Activated CD4-positive, alpha-beta T cell treated with anti-CD3 and anti-CD28 coated beads, Interleukin-2, amount 10 ng/mL, durations not matched to agents 7 days and 5 days (primary cell): ENCODE measurements around the gene KCNK6. TPM values are rescaled to one million over a fixed set of nuclear protein-coding genes. Genes with fewer than 3 reads are reported as not detected.

ENCODE experiments used
- CTCF ChIA-PET: fragments of 350-600 bp; sonication (Branson Sonifier 250); formaldehyde crosslinking; loops from one replicate; lab custom pipeline; 2021; ENCODE audit warnings: antibody characterized with exemption; lab: Charles Lee
- POLR2A ChIA-PET: fragments of 350-600 bp; sonication (Branson Sonifier 250); formaldehyde crosslinking; loops from one replicate; lab custom pipeline; 2021; ENCODE audit warnings: antibody characterized with exemption; lab: Charles Lee
- DNase-seq: peaks from one replicate; pipeline ENCODE4 v3.0.0-alpha.2; 2020
- H3K27ac Mint-ChIP-seq: one replicate; pipeline ENCODE4 v1.8.0; 2021; ENCODE audit warnings: mild to moderate bottlenecking, moderate library complexity, mixed read lengths
- H3K27me3 Mint-ChIP-seq: one replicate; pipeline ENCODE4 v1.8.0; 2021; ENCODE audit warnings: mixed read lengths
- H3K36me3 Mint-ChIP-seq: one replicate; pipeline ENCODE4 v1.8.0; 2021; ENCODE audit warnings: low read depth, mixed read lengths
- H3K4me1 Mint-ChIP-seq: one replicate; pipeline ENCODE4 v1.8.0; 2021; ENCODE audit warnings: mixed read lengths
- H3K4me3 Mint-ChIP-seq: one replicate; pipeline ENCODE4 v1.8.0; 2021; ENCODE audit warnings: mild to moderate bottlenecking, moderate library complexity, mixed read lengths
- H3K9me3 Mint-ChIP-seq: one replicate; pipeline ENCODE4 v1.8.0; 2021; ENCODE audit warnings: mixed read lengths
- total RNA-seq, 2 experiments: library from RNA; stranded (reverse); gene quantifications; one replicate each; pipeline ENCODE4 v1.2.3, GENCODE V29; 2021

KCNK6 gene
- total RNA-seq, 2 experiments from 2014 or later: 12.6 to 14.0 TPM

GRCh38 chr19:38284422-38284821 lies 35.2 kb upstream of the KCNK6 start:
- no peak overlapping the region for H3K4me3 Mint-ChIP-seq
- no peaks in the 10 kb centered on the region for H3K27me3 Mint-ChIP-seq
- no peaks in the 10 kb centered on the region for H3K9me3 Mint-ChIP-seq
- DNase-seq: no peak
- ChIA-PET CTCF (interaction anchor here (1.1 kb wide), 1 partner anchor 18 kb away, joined by 3 read pairs; no protein-coding TSS in a partner anchor), POLR2A (no interaction called here)
- H3K4me1 Mint-ChIP-seq: peaks cover 15% of the 10 kb centered on the region
- H3K36me3 Mint-ChIP-seq: no peaks in the 10 kb centered on the region
- no peak overlapping the region for H3K27ac Mint-ChIP-seq

- Mint-ChIP-seq H3K4me1 (peaks cover 15% of the 10 kb centered on the region), H3K36me3 (no peaks in the 10 kb centered on the region), H3K9me3 (no peaks in the 10 kb centered on the region), H3K4me3 (no peak overlapping the region), H3K27me3 (no peaks in the 10 kb centered on the region), H3K27ac (no peak overlapping the region)
- ChIA-PET CTCF (interaction anchor here (1.0 kb wide), 1 partner anchor 18 kb away, joined by 3 read pairs; no protein-coding TSS in a partner anchor), POLR2A (no interaction called here)
- no peak for DNase-seq
Observed at GRCh38 chr19:38285567-38285966, 34.1 kb upstream of the KCNK6 start.

- no peak overlapping the region for H3K27ac Mint-ChIP-seq
- no peaks in the 10 kb centered on the region for H3K9me3 Mint-ChIP-seq
- H3K4me1 Mint-ChIP-seq: peaks cover 4% of the 10 kb centered on the region
- ChIA-PET POLR2A (no interaction called here), CTCF (interaction anchor here (1.3 kb wide), 1 partner anchor 24 kb away, joined by 3 read pairs; no protein-coding TSS in a partner anchor)
- H3K4me3 Mint-ChIP-seq: no peak overlapping the region
- H3K27me3 Mint-ChIP-seq: no peaks in the 10 kb centered on the region
- H3K36me3 Mint-ChIP-seq: no peaks in the 10 kb centered on the region
- no peak for DNase-seq
Observed at GRCh38 chr19:38287604-38288003, 32.0 kb upstream of the KCNK6 start.

GRCh38 chr19:38288123-38288855 lies 31.4 kb upstream of the KCNK6 start:
- POLR2A ChIA-PET: no interaction called here
- Mint-ChIP-seq H3K36me3 (no peaks in the 10 kb centered on the region), H3K27me3 (no peaks in the 10 kb centered on the region), H3K4me3 (no peak overlapping the region), H3K9me3 (no peaks in the 10 kb centered on the region), H3K4me1 (peaks cover 2% of the 10 kb centered on the region), H3K27ac (no peak overlapping the region)
- CTCF ChIA-PET: interaction anchor here (1.3 kb wide), 1 partner anchor 25 kb away, joined by 3 read pairs; no protein-coding TSS in a partner anchor
- DNase-seq: no peak

GRCh38 chr19:38289955-38290354 lies 29.7 kb upstream of the KCNK6 start:
- Mint-ChIP-seq H3K36me3 (no peaks in the 10 kb centered on the region), H3K9me3 (no peaks in the 10 kb centered on the region), H3K27me3 (no peaks in the 10 kb centered on the region), H3K4me3 (no peak overlapping the region), H3K4me1 (no peaks in the 10 kb centered on the region), H3K27ac (no peak overlapping the region)
- DNase-seq: no peak
- ChIA-PET POLR2A (no interaction called here), CTCF (no interaction called here)

- H3K9me3 Mint-ChIP-seq: no peaks in the 10 kb centered on the region
- H3K27me3 Mint-ChIP-seq: no peaks in the 10 kb centered on the region
- POLR2A ChIA-PET: no interaction called here
- DNase-seq: no peak
- H3K4me3 Mint-ChIP-seq: no peak overlapping the region
- no peak overlapping the region for H3K27ac Mint-ChIP-seq
- CTCF ChIA-PET: interaction anchor here (0.7 kb wide), 1 partner anchor 365 kb away, joined by 3 read pairs; no protein-coding TSS in a partner anchor
- H3K36me3 Mint-ChIP-seq: no peaks in the 10 kb centered on the region
- no peaks in the 10 kb centered on the region for H3K4me1 Mint-ChIP-seq
Observed at GRCh38 chr19:38290631-38291147, 29.0 kb upstream of the KCNK6 start.

GRCh38 chr19:38291855-38292254 lies 27.8 kb upstream of the KCNK6 start:
- Mint-ChIP-seq H3K9me3 (no peaks in the 10 kb centered on the region), H3K36me3 (no peaks in the 10 kb centered on the region), H3K27me3 (no peaks in the 10 kb centered on the region), H3K4me1 (no peaks in the 10 kb centered on the region), H3K27ac (no peak overlapping the region), H3K4me3 (no peak overlapping the region)
- ChIA-PET POLR2A (no interaction called here), CTCF (no interaction called here)
- no peak for DNase-seq

- no peak overlapping the region for H3K4me3 Mint-ChIP-seq
- CTCF ChIA-PET: no interaction called here
- POLR2A ChIA-PET: interaction anchor here (0.6 kb wide), 1 partner anchor 29 kb away, joined by 4 read pairs; the partner anchor contains the start of gene SPINT2
- H3K27me3 Mint-ChIP-seq: no peaks in the 10 kb centered on the region
- DNase-seq: no peak
- no peaks in the 10 kb centered on the region for H3K4me1 Mint-ChIP-seq
- no peaks in the 10 kb centered on the region for H3K9me3 Mint-ChIP-seq
- no peaks in the 10 kb centered on the region for H3K36me3 Mint-ChIP-seq
- no peak overlapping the region for H3K27ac Mint-ChIP-seq
Observed at GRCh38 chr19:38293281-38293680, 26.4 kb upstream of the KCNK6 start.

GRCh38 chr19:38294090-38294489 lies 25.6 kb upstream of the KCNK6 start:
- no peak for DNase-seq
- no peaks in the 10 kb centered on the region for H3K4me1 Mint-ChIP-seq
- H3K36me3 Mint-ChIP-seq: no peaks in the 10 kb centered on the region
- H3K9me3 Mint-ChIP-seq: no peaks in the 10 kb centered on the region
- CTCF ChIA-PET: no interaction called here
- H3K27ac Mint-ChIP-seq: no peak overlapping the region
- POLR2A ChIA-PET: interaction anchor here (0.6 kb wide), 1 partner anchor 18 kb away, joined by 4 read pairs; no protein-coding TSS in a partner anchor
- H3K27me3 Mint-ChIP-seq: no peaks in the 10 kb centered on the region
- no peak overlapping the region for H3K4me3 Mint-ChIP-seq

GRCh38 chr19:38298821-38299680 lies 20.6 kb upstream of the KCNK6 start:
- CTCF ChIA-PET: interaction anchor here (0.6 kb wide), 1 partner anchor 59 kb away, joined by 3 read pairs; no protein-coding TSS in a partner anchor
- Mint-ChIP-seq H3K27me3 (no peaks in the 10 kb centered on the region), H3K27ac (no peak overlapping the region), H3K36me3 (no peaks in the 10 kb centered on the region), H3K4me1 (no peaks in the 10 kb centered on the region), H3K9me3 (no peaks in the 10 kb centered on the region), H3K4me3 (no peak overlapping the region)
- POLR2A ChIA-PET: no interaction called here
- no peak for DNase-seq

- H3K4me1 Mint-ChIP-seq: no peaks in the 10 kb centered on the region
- no peaks in the 10 kb centered on the region for H3K27me3 Mint-ChIP-seq
- no peak for DNase-seq
- ChIA-PET CTCF (no interaction called here), POLR2A (no interaction called here)
- H3K4me3 Mint-ChIP-seq: no peak within 1 kb of the TSS
- H3K27ac Mint-ChIP-seq: no peak within 1 kb of the TSS
- H3K9me3 Mint-ChIP-seq: no peaks in the 10 kb centered on the region
- peaks cover 5% of the 10 kb centered on the region for H3K36me3 Mint-ChIP-seq
Observed at GRCh38 chr19:38303517-38304351, 15.9 kb upstream of the KCNK6 start, which contains the start of gene C19orf33. Gene C19orf33, plus strand, starts transcription at chr19:38304251. Its CDS starts 11 bp downstream, at chr19:38304262.

- CTCF ChIA-PET: no interaction called here
- Mint-ChIP-seq H3K4me1 (no peaks in the 10 kb centered on the region), H3K27me3 (no peaks in the 10 kb centered on the region), H3K4me3 (no peak overlapping the region), H3K27ac (no peak overlapping the region), H3K9me3 (no peaks in the 10 kb centered on the region), H3K36me3 (peaks cover 5% of the 10 kb centered on the region)
- POLR2A ChIA-PET: no interaction called here
- no peak for DNase-seq
Observed at GRCh38 chr19:38304352-38304865, 15.2 kb upstream of the KCNK6 start.
